A549 (cell line): ENCODE measurements around the gene NUMB.
A peak's percentile ranks its signal among the peaks of the same experiment; 100 is the strongest.

Experiments used
- CBX8 ChIP-seq: fragments of 200-600 bp; sonication (generic); IDR thresholded peaks from 2 replicates; pipeline ENCODE4 v1.6.1; 2016
- CTCF ChIP-seq: fragments of >200 bp; sonication (Bioruptor Twin); formaldehyde crosslinking; IDR thresholded peaks from 3 replicates; pipeline ENCODE4 v1.5.1; 2016
- E2F6 ChIP-seq: IDR thresholded peaks from 2 replicates; pipeline ENCODE4 v1.6.1; 2012; ENCODE audit warnings: low read depth, borderline replicate concordance
- EP300 ChIP-seq, 2 experiments: fragments of >200 bp; sonication (Bioruptor Twin); formaldehyde crosslinking; IDR thresholded peaks; 2 replicates in 1 of 2; 3 replicates in 1 of 2; pipeline ENCODE4 v1.6.1; 2016 to 2017
- GATA3 ChIP-seq: IDR thresholded peaks from 2 replicates; pipeline ENCODE4 v1.6.1; 2012; ENCODE audit warnings: borderline replicate concordance
- JUN ChIP-seq, 2 experiments: fragments of >200 bp; sonication (Bioruptor Twin); formaldehyde crosslinking; IDR thresholded peaks; 2 replicates in 1 of 2; 3 replicates in 1 of 2; pipeline ENCODE4 v1.6.1; 2016 to 2017
- KDM5A ChIP-seq: fragments of 200-600 bp; sonication (generic); IDR thresholded peaks from 2 replicates; pipeline ENCODE4 v1.6.1; 2016; ENCODE audit warnings: antibody characterized with exemption, mild to moderate bottlenecking
- MYC ChIP-seq: IDR thresholded peaks from 2 replicates; pipeline ENCODE4 v1.6.1; 2012; ENCODE audit warnings: mild to moderate bottlenecking, inconsistent platforms, low read length, improper control_type of control experiment, borderline replicate concordance
- POLR2A ChIP-seq: IDR thresholded peaks from 2 replicates; pipeline ENCODE4 v1.6.1; 2012; ENCODE audit warnings: mild to moderate bottlenecking, low read length
- RARB ChIP-seq: fragments of 250-450 bp; sonication (Bioruptor Pico); IDR thresholded peaks from 2 replicates; pipeline ENCODE4 v1.8.0; 2021; ENCODE audit warnings: mild to moderate bottlenecking, moderate library complexity
- USF2 ChIP-seq: fragments of 450-650 bp; IDR thresholded peaks from 2 replicates; pipeline ENCODE4 v1.6.1; 2014; ENCODE audit warnings: antibody characterized with exemption
- TF ChIP-seq, protein P1 (sequence below): fragments of 150-350 bp; IDR thresholded peaks from 2 replicates; pipeline ENCODE4 v1.6.1; 2014; ENCODE audit warnings: low read depth, mild to moderate bottlenecking, low read length
- TF ChIP-seq, protein P2 (sequence below): fragments of 200-600 bp; sonication (generic); IDR thresholded peaks from 2 replicates; pipeline ENCODE4 v1.6.1; 2016; ENCODE audit warnings: antibody characterized with exemption, mild to moderate bottlenecking, moderate library complexity

DNA sequence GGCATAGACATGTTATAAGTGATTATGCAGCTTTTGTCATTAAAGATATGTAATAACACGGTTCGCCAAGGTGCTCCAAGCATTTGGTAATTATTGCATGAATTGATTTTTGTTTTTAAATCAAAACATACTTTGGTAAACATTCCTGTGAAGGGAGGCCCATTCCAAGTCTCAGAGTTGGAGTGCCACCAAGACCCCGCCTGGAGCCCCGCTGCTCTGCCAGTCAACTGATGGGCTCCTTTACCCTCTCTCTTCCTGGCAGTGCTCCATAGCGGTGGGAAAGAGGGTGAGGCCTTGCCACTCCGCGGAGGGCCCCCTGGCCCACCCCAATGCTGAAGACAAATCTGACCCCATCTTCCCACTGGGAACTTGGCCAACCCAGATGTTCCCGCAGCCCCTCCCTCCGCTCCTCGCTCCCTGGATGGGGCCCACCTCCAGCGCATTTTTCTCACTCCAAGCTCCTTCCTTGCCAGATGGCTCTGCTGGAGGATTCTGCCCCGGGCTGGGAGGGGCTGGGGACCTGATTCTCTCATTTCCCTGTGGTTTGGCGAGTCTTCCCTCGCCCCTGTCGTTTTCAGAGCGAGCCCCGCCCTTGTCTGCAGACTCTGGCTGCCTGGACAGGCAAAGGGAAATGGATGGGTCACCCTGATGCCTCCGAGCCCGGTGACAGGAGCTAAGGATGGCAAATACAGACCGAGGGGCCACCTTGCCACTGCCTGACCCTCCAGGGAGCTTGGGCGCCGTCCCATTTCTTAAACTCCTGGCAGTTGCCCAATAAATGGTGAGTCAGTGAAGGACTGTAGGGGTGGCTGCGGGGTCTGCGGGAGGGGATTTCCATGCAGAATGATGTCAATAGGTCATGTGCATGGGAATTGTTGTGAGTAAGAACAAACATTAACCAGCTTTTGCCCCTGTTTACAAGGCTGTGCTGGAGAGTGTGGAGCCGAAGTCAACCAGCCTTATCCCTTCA is 230.2 kb downstream of the NUMB start:
- TF ChIP-seq GATA3: peak; percentile 84
- no peak for TF ChIP-seq CTCF
- TF ChIP-seq POLR2A: no peak
- TF ChIP-seq KDM5A: no peak
- TF ChIP-seq, protein P1, sequence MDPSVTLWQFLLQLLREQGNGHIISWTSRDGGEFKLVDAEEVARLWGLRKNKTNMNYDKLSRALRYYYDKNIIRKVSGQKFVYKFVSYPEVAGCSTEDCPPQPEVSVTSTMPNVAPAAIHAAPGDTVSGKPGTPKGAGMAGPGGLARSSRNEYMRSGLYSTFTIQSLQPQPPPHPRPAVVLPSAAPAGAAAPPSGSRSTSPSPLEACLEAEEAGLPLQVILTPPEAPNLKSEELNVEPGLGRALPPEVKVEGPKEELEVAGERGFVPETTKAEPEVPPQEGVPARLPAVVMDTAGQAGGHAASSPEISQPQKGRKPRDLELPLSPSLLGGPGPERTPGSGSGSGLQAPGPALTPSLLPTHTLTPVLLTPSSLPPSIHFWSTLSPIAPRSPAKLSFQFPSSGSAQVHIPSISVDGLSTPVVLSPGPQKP: no peak
- TF ChIP-seq, protein P2, sequence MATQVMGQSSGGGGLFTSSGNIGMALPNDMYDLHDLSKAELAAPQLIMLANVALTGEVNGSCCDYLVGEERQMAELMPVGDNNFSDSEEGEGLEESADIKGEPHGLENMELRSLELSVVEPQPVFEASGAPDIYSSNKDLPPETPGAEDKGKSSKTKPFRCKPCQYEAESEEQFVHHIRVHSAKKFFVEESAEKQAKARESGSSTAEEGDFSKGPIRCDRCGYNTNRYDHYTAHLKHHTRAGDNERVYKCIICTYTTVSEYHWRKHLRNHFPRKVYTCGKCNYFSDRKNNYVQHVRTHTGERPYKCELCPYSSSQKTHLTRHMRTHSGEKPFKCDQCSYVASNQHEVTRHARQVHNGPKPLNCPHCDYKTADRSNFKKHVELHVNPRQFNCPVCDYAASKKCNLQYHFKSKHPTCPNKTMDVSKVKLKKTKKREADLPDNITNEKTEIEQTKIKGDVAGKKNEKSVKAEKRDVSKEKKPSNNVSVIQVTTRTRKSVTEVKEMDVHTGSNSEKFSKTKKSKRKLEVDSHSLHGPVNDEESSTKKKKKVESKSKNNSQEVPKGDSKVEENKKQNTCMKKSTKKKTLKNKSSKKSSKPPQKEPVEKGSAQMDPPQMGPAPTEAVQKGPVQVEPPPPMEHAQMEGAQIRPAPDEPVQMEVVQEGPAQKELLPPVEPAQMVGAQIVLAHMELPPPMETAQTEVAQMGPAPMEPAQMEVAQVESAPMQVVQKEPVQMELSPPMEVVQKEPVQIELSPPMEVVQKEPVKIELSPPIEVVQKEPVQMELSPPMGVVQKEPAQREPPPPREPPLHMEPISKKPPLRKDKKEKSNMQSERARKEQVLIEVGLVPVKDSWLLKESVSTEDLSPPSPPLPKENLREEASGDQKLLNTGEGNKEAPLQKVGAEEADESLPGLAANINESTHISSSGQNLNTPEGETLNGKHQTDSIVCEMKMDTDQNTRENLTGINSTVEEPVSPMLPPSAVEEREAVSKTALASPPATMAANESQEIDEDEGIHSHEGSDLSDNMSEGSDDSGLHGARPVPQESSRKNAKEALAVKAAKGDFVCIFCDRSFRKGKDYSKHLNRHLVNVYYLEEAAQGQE: no peak
- TF ChIP-seq CBX8: no peak
- peak; percentile 70 to 78; a peak in 3 of 5 replicates for TF ChIP-seq JUN (IDR thresholded peaks at IDR 0.05)
- TF ChIP-seq E2F6: no peak
- TF ChIP-seq MYC: no peak
- peak; percentile 51 to 73; a peak in 3 of 5 replicates for TF ChIP-seq EP300 (IDR thresholded peaks at IDR 0.05)
- TF ChIP-seq USF2: 0 out of 2 replicates have a peak, but pooled peaks have one; percentile 12
- TF ChIP-seq RARB: peak; percentile 69; the same call in 1 of the 2 replicates
